Right lobe of liver (tissue), 4 donors: ENCODE results near the gene MRPL2.

ENCODE experiments used
- POLR2A ChIP-seq: fragments of 450-650 bp; IDR thresholded peaks from one replicate; pipeline ENCODE4 v1.6.1; 2017; ENCODE audit warnings: antibody characterized with exemption, mild to moderate bottlenecking
- TF ChIP-seq, protein P1 (sequence below), 4 donors: fragments of 200-600 bp in 3 of 4; fragments of 450-650 bp in 1 of 4; IDR thresholded peaks; one replicate each; pipeline versions ENCODE4 v1.5.1 to v1.8.0; 2016 to 2022; ENCODE audit warnings: antibody characterized with exemption in 4 of 4, mild to moderate bottlenecking in 2 of 4
- donor health status: DM: no; HTN: no; CAD: no.
- donor health status: DM: no; HTN: no; CAD: no.
- donor health status: DM: no; HTN: yes; CAD: no.

DNA sequence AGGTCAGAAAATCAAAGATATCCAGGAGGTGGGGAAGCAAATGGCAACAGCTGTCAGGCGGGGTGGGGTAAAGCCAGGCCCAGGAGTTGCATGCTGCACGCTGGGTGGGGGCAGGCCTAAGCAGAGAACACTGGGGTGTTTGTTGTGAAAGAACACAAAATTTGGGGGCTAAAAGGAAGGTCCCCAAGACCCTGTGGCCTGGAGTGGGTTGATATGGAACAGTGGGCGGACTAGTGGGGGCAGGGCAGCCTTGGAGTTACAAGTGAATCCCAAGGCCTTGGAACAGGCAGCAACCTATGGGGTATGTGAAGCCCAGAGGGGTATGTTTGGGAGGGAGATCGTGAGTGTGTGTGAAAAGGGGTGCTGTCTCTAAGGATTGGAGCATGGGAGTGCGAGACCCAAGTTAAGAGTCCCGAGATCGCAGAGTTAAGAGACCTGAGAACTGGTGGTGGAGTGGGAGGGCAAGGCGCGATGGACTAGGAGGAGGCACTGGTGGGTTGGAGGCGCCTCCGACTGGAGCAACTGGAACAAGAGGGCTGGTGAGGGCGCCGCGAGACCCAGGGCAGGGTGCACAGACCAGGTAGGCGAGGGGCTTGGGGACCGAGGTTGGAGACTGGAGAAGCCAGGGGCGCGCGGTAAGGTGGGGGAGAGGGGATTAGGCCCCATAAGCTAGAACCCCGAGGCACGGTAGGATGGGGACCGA lies 6.2 kb downstream of the MRPL2 start:
- TF ChIP-seq, protein P1, sequence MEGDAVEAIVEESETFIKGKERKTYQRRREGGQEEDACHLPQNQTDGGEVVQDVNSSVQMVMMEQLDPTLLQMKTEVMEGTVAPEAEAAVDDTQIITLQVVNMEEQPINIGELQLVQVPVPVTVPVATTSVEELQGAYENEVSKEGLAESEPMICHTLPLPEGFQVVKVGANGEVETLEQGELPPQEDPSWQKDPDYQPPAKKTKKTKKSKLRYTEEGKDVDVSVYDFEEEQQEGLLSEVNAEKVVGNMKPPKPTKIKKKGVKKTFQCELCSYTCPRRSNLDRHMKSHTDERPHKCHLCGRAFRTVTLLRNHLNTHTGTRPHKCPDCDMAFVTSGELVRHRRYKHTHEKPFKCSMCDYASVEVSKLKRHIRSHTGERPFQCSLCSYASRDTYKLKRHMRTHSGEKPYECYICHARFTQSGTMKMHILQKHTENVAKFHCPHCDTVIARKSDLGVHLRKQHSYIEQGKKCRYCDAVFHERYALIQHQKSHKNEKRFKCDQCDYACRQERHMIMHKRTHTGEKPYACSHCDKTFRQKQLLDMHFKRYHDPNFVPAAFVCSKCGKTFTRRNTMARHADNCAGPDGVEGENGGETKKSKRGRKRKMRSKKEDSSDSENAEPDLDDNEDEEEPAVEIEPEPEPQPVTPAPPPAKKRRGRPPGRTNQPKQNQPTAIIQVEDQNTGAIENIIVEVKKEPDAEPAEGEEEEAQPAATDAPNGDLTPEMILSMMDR (IDR thresholded peaks at IDR 0.05), result no peak
- no peak for TF ChIP-seq POLR2A
